ENCODE data around the gene SDK1.

- no peak for TF ChIP-seq EZH2phosphoT487 (IDR thresholded peaks at IDR 0.05; ENCODE audit: borderline replicate concordance, low read depth, low read length)
- TF ChIP-seq, protein P1, sequence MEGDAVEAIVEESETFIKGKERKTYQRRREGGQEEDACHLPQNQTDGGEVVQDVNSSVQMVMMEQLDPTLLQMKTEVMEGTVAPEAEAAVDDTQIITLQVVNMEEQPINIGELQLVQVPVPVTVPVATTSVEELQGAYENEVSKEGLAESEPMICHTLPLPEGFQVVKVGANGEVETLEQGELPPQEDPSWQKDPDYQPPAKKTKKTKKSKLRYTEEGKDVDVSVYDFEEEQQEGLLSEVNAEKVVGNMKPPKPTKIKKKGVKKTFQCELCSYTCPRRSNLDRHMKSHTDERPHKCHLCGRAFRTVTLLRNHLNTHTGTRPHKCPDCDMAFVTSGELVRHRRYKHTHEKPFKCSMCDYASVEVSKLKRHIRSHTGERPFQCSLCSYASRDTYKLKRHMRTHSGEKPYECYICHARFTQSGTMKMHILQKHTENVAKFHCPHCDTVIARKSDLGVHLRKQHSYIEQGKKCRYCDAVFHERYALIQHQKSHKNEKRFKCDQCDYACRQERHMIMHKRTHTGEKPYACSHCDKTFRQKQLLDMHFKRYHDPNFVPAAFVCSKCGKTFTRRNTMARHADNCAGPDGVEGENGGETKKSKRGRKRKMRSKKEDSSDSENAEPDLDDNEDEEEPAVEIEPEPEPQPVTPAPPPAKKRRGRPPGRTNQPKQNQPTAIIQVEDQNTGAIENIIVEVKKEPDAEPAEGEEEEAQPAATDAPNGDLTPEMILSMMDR (conservative IDR thresholded peaks at IDR 0.05; ENCODE audit: low read length), result no peak
These were observed 130.3 kb downstream of the SDK1 start for GRCh38 chr7:3431306-3431705.

All from OCI-LY7 (cell line).